Measurements from ENCODE around the gene CREG2.

Gene CREG2

DNA sequence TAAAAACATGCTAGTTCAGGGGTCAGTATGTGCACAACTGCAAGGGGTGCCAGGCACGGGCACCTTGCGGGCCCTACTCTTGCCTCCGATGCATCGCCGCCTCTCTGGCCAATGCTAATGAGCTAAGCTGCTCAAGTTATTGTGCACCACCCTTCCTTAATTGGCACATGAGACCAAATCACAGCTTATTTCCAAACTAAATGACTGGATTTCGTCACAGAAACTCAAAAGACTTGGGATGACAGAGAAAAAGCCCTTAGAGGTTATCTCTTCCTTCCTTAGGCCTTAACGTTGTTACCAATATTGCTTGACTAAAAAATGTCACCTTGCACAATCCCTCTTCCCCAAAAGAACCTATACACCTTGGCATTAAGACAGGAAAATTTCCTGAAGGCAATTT is 86.5 kb downstream of the CREG2 start:
- Histone ChIP-seq H3K9ac (no peak overlapping the region), H3K36me3 (ENCODE audit: control insufficient read depth, insufficient read depth, low read length) (no peaks in the 10 kb centered on the region), H3K4me1 (no peaks in the 10 kb centered on the region), H3K4me3 (ENCODE audit: low read depth, low read length) (no peak overlapping the region), H3K79me2 (peaks cover 20% of the 10 kb centered on the region), H2AFZ (no peak overlapping the region), H3K27me3 (ENCODE audit: control insufficient read depth, insufficient read depth, low read length) (no peaks in the 10 kb centered on the region), H3K9me3 (ENCODE audit: control insufficient read depth, low read length) (no peaks in the 10 kb centered on the region), H3K27ac (no peak overlapping the region), H3K4me2 (ENCODE audit: low read length) (no peak overlapping the region)
- TF ChIP-seq, protein P1, sequence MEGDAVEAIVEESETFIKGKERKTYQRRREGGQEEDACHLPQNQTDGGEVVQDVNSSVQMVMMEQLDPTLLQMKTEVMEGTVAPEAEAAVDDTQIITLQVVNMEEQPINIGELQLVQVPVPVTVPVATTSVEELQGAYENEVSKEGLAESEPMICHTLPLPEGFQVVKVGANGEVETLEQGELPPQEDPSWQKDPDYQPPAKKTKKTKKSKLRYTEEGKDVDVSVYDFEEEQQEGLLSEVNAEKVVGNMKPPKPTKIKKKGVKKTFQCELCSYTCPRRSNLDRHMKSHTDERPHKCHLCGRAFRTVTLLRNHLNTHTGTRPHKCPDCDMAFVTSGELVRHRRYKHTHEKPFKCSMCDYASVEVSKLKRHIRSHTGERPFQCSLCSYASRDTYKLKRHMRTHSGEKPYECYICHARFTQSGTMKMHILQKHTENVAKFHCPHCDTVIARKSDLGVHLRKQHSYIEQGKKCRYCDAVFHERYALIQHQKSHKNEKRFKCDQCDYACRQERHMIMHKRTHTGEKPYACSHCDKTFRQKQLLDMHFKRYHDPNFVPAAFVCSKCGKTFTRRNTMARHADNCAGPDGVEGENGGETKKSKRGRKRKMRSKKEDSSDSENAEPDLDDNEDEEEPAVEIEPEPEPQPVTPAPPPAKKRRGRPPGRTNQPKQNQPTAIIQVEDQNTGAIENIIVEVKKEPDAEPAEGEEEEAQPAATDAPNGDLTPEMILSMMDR (IDR thresholded peaks at IDR 0.05): no peak

DNA sequence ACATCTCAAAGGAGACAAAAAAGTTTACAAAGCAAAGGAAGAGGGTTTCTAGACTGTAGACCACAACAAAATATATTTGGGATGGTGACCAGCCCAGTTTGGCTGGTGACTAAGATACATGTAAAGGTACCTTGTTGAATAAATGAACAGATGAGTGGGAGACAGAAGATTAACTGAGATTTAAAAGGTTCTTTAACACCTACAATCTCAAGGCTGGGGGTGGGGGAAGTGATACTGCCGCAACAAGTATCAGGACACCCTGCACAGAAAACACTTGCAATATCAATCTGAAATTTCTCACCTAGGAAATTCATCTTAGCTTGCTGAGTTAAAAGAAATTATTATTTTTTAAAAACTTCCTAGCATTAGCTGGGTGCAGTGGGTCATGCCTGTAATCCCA is 87.1 kb downstream of the CREG2 start:
- H3K27ac ChIP-seq: no peak overlapping the region
- H3K4me2 ChIP-seq (ENCODE audit: low read length): no peak overlapping the region
- H3K79me2 ChIP-seq: peaks cover 20% of the 10 kb centered on the region
- no peaks in the 10 kb centered on the region for H3K27me3 ChIP-seq (ENCODE audit: control insufficient read depth, insufficient read depth, low read length)
- no peak overlapping the region for H3K4me3 ChIP-seq (ENCODE audit: low read depth, low read length)
- H3K9ac ChIP-seq: no peak overlapping the region
- H2AFZ ChIP-seq: no peak overlapping the region
- no peaks in the 10 kb centered on the region for H3K9me3 ChIP-seq (ENCODE audit: control insufficient read depth, low read length)
- H3K4me1 ChIP-seq: no peaks in the 10 kb centered on the region
- TF ChIP-seq, protein P1 (IDR thresholded peaks at IDR 0.05): no peak
- no peaks in the 10 kb centered on the region for H3K36me3 ChIP-seq (ENCODE audit: control insufficient read depth, insufficient read depth, low read length)

DNA sequence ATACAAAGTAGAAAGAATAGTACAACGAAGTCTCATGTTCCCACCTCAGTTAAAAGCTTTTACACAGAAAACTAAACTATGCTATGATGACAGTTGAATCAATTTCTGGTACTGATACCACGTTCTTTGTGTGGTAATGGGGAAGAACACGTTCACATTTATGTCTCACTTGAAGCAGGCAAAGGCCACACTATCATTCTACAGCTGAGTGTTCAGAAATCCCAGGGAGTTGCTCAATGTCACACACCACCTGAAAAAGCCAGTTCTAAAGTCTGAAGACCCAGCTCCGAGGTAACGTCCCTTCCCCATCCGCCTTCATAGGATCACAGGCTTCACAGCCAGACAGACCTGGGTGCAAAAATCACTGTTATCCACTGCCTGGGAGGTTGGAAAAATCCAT is 87.7 kb downstream of the CREG2 start:
- H3K4me1 ChIP-seq: no peaks in the 10 kb centered on the region

DNA sequence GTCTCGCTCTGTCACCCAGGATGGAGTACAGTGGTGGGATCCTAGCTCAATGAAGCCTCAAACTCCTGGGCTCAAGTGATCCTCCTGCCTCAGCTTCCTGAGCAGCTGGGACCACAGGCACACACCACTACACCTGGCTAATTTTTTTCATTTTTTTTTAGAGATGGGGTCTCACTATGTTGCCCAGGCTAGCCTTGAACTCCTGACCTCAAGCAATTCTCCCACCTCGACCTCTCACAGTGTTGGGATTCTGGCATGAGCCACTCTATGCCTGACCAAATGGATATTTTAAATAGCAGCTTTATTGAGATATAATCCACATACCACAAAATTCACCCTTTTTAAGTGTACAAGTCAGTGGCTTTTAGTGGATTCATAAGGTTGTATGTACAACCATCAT is 89.9 kb downstream of the CREG2 start:
- H3K4me3 ChIP-seq (ENCODE audit: low read depth, low read length): no peak overlapping the region
- no peaks in the 10 kb centered on the region for H3K27me3 ChIP-seq (ENCODE audit: control insufficient read depth, insufficient read depth, low read length)
- H3K4me1 ChIP-seq: peaks cover 5% of the 10 kb centered on the region
- peaks cover 15% of the 10 kb centered on the region for H3K79me2 ChIP-seq
- TF ChIP-seq, protein P1 (IDR thresholded peaks at IDR 0.05): no peak
- no peak overlapping the region for H3K9ac ChIP-seq
- no peak overlapping the region for H3K4me2 ChIP-seq (ENCODE audit: low read length)
- H2AFZ ChIP-seq: no peak overlapping the region
- no peaks in the 10 kb centered on the region for H3K36me3 ChIP-seq (ENCODE audit: control insufficient read depth, insufficient read depth, low read length)
- H3K9me3 ChIP-seq (ENCODE audit: control insufficient read depth, low read length): no peaks in the 10 kb centered on the region
- H3K27ac ChIP-seq: no peak overlapping the region

More for the DNA sequence above, 87.7 kb downstream of the CREG2 start:
- Histone ChIP-seq H3K9me3 (ENCODE audit: control insufficient read depth, low read length) (no peaks in the 10 kb centered on the region), H3K27ac (no peak overlapping the region), H3K4me2 (ENCODE audit: low read length) (no peak overlapping the region), H3K79me2 (peaks cover 18% of the 10 kb centered on the region), H3K36me3 (ENCODE audit: control insufficient read depth, insufficient read depth, low read length) (no peaks in the 10 kb centered on the region), H3K27me3 (ENCODE audit: control insufficient read depth, insufficient read depth, low read length) (no peaks in the 10 kb centered on the region), H2AFZ (no peak overlapping the region), H3K9ac (no peak overlapping the region), H3K4me3 (ENCODE audit: low read depth, low read length) (no peak overlapping the region)
- TF ChIP-seq, protein P1 (IDR thresholded peaks at IDR 0.05): no peak

DNA sequence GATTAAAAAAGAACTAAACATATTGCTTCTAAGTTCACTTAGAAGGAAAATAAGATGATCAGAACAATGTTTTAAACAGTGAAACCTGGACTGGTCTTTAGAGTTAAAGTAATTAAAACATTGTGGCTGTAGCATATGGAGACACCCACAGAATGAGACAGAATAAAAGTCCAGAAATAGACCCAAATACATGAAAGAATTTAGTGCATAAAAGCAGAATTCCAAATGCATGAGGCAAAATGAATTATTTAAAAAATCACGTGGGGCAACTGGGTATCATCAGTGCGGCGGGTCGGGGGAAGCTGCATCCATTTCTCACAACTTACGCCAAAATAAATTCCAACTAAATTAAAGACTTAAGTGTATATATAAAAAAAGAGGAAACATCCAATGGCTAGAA is 90.9 kb downstream of the CREG2 start:
- H3K9me3 ChIP-seq (ENCODE audit: control insufficient read depth, low read length): no peaks in the 10 kb centered on the region
- no peak overlapping the region for H3K9ac ChIP-seq
- H3K79me2 ChIP-seq: peaks cover 11% of the 10 kb centered on the region
- no peak overlapping the region for H3K4me3 ChIP-seq (ENCODE audit: low read depth, low read length)
- H3K36me3 ChIP-seq (ENCODE audit: control insufficient read depth, insufficient read depth, low read length): no peaks in the 10 kb centered on the region
- no peak overlapping the region for H3K27ac ChIP-seq
- TF ChIP-seq, protein P1 (IDR thresholded peaks at IDR 0.05): no peak
- H3K27me3 ChIP-seq (ENCODE audit: control insufficient read depth, insufficient read depth, low read length): no peaks in the 10 kb centered on the region
- H3K4me1 ChIP-seq: peaks cover 5% of the 10 kb centered on the region
- no peak overlapping the region for H2AFZ ChIP-seq
- H3K4me2 ChIP-seq (ENCODE audit: low read length): no peak overlapping the region
